PC-9 (cell line): ENCODE results near the gene ATP5MK. TPM values are rescaled to one million over a fixed set of nuclear protein-coding genes. Genes with fewer than 3 reads are reported as not detected.
"Not testable (repeated sequence)": the region's sequence is repeated elsewhere in the genome, so short reads cannot be mapped to it uniquely, and the experiment has no call there.

Experiments used
- BruUV-seq: library from RNA; stranded (reverse); fragments of 400-500 nt; replicated peaks from 2 replicates; lab custom pipeline; 2021; lab: Mats Ljungman, UMichigan
- CTCF ChIA-PET: fragments of 300-600 bp; sonication (Branson Sonifier 250); formaldehyde crosslinking; loops from one replicate; lab custom pipeline; 2022; ENCODE audit warnings: antibody characterized with exemption; lab: Charles Lee
- POLR2A ChIA-PET: fragments of 300-600 bp; sonication (Branson Sonifier 250); formaldehyde crosslinking; loops from one replicate; lab custom pipeline; 2022; ENCODE audit warnings: antibody characterized with exemption; ENCODE audit not compliant: unreplicated experiment; lab: Charles Lee
- DNase-seq, 2 experiments: peaks; one replicate each; pipeline versions ENCODE4 v3.0.0 to v3.0.0-alpha.2; 2015 to 2022; ENCODE audit warnings: mixed read lengths in 1 of 2
- H2AFZ ChIP-seq: fragments of 200-600 bp; sonication (generic); 2 replicates; pipeline ENCODE4 v1.8.1; 2017; ENCODE audit warnings: antibody characterized with exemption
- H3F3A ChIP-seq: fragments of 200-600 bp; sonication (generic); 2 replicates; pipeline ENCODE4 v1.8.1; 2017; ENCODE audit warnings: antibody characterized with exemption, mild to moderate bottlenecking, low read depth; ENCODE audit not compliant: insufficient read depth
- H3K27ac ChIP-seq: fragments of 200-600 bp; sonication (generic); 2 replicates; pipeline ENCODE4 v1.6.1; 2016; ENCODE audit warnings: mixed run types
- H3K27me3 ChIP-seq: fragments of 200-600 bp; sonication (generic); 2 replicates; pipeline ENCODE4 v1.6.1; 2016; ENCODE audit warnings: low read depth, mixed run types; ENCODE audit not compliant: insufficient read depth
- H3K36me3 ChIP-seq: fragments of 200-600 bp; sonication (generic); 2 replicates; pipeline ENCODE4 v1.6.1; 2016; ENCODE audit warnings: low read depth, mixed run types
- H3K4me1 ChIP-seq: fragments of 200-600 bp; sonication (generic); replicated peaks from 2 replicates; pipeline ENCODE4 v1.6.1; 2016; ENCODE audit warnings: mixed run types; ENCODE audit not compliant: insufficient read depth
- H3K4me2 ChIP-seq: fragments of 200-600 bp; sonication (generic); 2 replicates; pipeline ENCODE4 v1.6.1; 2017; ENCODE audit warnings: mixed run types
- H3K4me3 ChIP-seq: fragments of 200-600 bp; sonication (generic); 2 replicates; pipeline ENCODE4 v1.6.1; 2016; ENCODE audit warnings: mixed run types
- H3K79me2 ChIP-seq: fragments of 200-600 bp; sonication (generic); 2 replicates; pipeline ENCODE4 v1.6.1; 2017; ENCODE audit warnings: low read depth, mixed run types
- H3K9me2 ChIP-seq: fragments of 200-600 bp; sonication (generic); 2 replicates; pipeline ENCODE4 v1.8.1; 2017; ENCODE audit warnings: mild to moderate bottlenecking; ENCODE audit not compliant: insufficient read depth
- H3K9me3 ChIP-seq: fragments of 200-600 bp; sonication (generic); 2 replicates; pipeline ENCODE4 v1.8.1; 2016; ENCODE audit warnings: low read depth; ENCODE audit not compliant: insufficient read depth
- H4K20me1 ChIP-seq: fragments of 200-600 bp; sonication (generic); 2 replicates; pipeline ENCODE4 v1.8.1; 2017; ENCODE audit not compliant: insufficient read depth
- CTCF ChIP-seq: fragments of 200-600 bp; sonication (generic); conservative IDR thresholded peaks from 2 replicates; pipeline ENCODE4 v1.6.1; 2017; ENCODE audit warnings: mixed run types, antibody characterized with exemption, mild to moderate bottlenecking, moderate library complexity
- EZH2 ChIP-seq: fragments of 200-600 bp; sonication (generic); IDR thresholded peaks from 2 replicates; pipeline ENCODE4 v1.8.0; 2017; ENCODE audit warnings: antibody characterized with exemption, low read depth
- intact Hi-C: fragments of 100-400 bp; cut with micrococcal nuclease; formaldehyde crosslinking; loops from one replicate; pipeline ENCODE4 v1.10.0; 2022; ENCODE audit not compliant: unreplicated experiment
- total RNA-seq: library from RNA; stranded (reverse); gene quantifications from 2 replicates; pipeline ENCODE4 v1.2.3, GENCODE V29; 2021

The ATP5MK gene
- total RNA-seq, 1 experiment from 2014 or later = 230 TPM

DNA sequence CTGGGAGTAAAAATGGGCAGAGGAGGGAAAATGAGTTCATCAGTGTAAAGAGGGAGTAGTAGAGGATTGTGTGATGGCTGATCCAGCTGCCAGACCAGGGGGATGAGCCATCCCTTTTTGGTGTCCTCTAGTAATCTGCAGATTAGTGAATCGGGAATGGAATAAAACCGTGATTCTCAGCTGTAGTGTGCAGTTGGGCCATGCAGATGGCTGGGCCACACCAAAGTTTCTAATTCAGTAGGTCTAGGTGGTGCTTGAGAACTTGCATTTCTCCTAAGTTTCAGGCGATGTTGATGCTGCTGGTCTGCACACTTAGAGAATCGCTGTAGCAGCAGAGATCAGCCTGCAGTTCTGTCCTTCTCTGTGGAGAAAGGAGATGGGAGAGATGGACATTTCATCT is 22.8 kb upstream of the ATP5MK start:
- H3K4me2 ChIP-seq = no peak overlapping the region
- no peaks in the 10 kb centered on the region for H3F3A ChIP-seq
- H3K36me3 ChIP-seq = 0 out of 2 replicates have a peak, but pooled peaks cover 10% of the 10 kb centered on the region
- CTCF ChIA-PET = no interaction called here
- H4K20me1 ChIP-seq = no peaks in the 10 kb centered on the region; the same call in 1 of the 2 replicates
- no peak overlapping the region for H2AFZ ChIP-seq
- BruUV-seq = no TSS peak
- POLR2A ChIA-PET = no interaction called here
- no peak for DNase-seq
- no peaks in the 10 kb centered on the region for H3K4me1 ChIP-seq
- H3K79me2 ChIP-seq = no peaks in the 10 kb centered on the region
- H3K27me3 ChIP-seq = no peaks in the 10 kb centered on the region
- no peaks in the 10 kb centered on the region for H3K9me2 ChIP-seq
- no peak overlapping the region for H3K27ac ChIP-seq
- H3K4me3 ChIP-seq = no peak overlapping the region
- no peak for TF ChIP-seq EZH2
- H3K9me3 ChIP-seq = no peaks in the 10 kb centered on the region
- intact Hi-C loops = loop anchor here (5.0 kb wide), 1 partner anchor 278 kb away; no protein-coding TSS in a partner anchor

- intact Hi-C loops = loop anchor here (1.0 to 5.0 kb wide), 3 partner anchors 68 to 280 kb away; no protein-coding TSS in a partner anchor
Observed at GRCh38 chr10:103417601-103418000, 21.3 kb upstream of the ATP5MK start.

GRCh38 chr10:103417148-103417469 is 20.8 kb upstream of the ATP5MK start:
- intact Hi-C loops = loop anchor here (1.0 to 5.0 kb wide), 3 partner anchors 68 to 280 kb away; no protein-coding TSS in a partner anchor
- H3K9me2 ChIP-seq, POLR2A ChIA-PET, H3K4me2 ChIP-seq, BruUV-seq, DNase-seq, H3F3A ChIP-seq, H3K27ac ChIP-seq, H3K4me1 ChIP-seq, H3K27me3 ChIP-seq, H3K79me2 ChIP-seq, H3K4me3 ChIP-seq, H2AFZ ChIP-seq, H3K9me3 ChIP-seq, H4K20me1 ChIP-seq: not testable (repeated sequence)
- CTCF ChIA-PET = interaction anchor here (0.7 to 1.6 kb wide), 2 partner anchors 68 to 126 kb away, joined by 6 to 7 read pairs; no protein-coding TSS in a partner anchor
- H3K36me3 ChIP-seq = 0 out of 2 replicates have a peak, but pooled peaks cover 10% of the 10 kb centered on the region

More at GRCh38 chr10:103417601-103418000, 21.3 kb upstream of the ATP5MK start:
- Histone ChIP-seq H3K27ac (no peak overlapping the region), H4K20me1 (no peaks in the 10 kb centered on the region; the same call in 1 of the 2 replicates), H3K79me2 (no peaks in the 10 kb centered on the region), H3K27me3 (no peaks in the 10 kb centered on the region), H3K4me2 (no peak overlapping the region), H3K9me2 (no peaks in the 10 kb centered on the region), H3K4me1 (no peaks in the 10 kb centered on the region), H3K9me3 (no peaks in the 10 kb centered on the region), H3K36me3 (0 out of 2 replicates have a peak, but pooled peaks cover 10% of the 10 kb centered on the region), H3K4me3 (no peak overlapping the region), H2AFZ (no peak overlapping the region), H3F3A (no peaks in the 10 kb centered on the region)
- no TSS peak for BruUV-seq
- ChIA-PET CTCF (interaction anchor here (1.6 kb wide), 1 partner anchor 68 kb away, joined by 7 read pairs; no protein-coding TSS in a partner anchor), POLR2A (no interaction called here)
- no peak for DNase-seq
- TF ChIP-seq EZH2 (no peak), CTCF (no peak)

GRCh38 chr10:103416436-103417147 is 20.3 kb upstream of the ATP5MK start:
- ChIA-PET POLR2A (no interaction called here), CTCF (interaction anchor here (0.6 to 1.6 kb wide), 3 partner anchors 46 to 127 kb away, joined by 5 to 7 read pairs (median 6); no protein-coding TSS in a partner anchor)
- TF ChIP-seq CTCF (peak; percentile 74), EZH2 (no peak)
- no peaks in the 10 kb centered on the region for H3K79me2 ChIP-seq
- H3K27ac ChIP-seq = no peak overlapping the region
- intact Hi-C loops = loop anchor here (1.0 to 5.0 kb wide), 3 partner anchors 69 to 281 kb away; no protein-coding TSS in a partner anchor
- no peaks in the 10 kb centered on the region for H3F3A ChIP-seq
- no peaks in the 10 kb centered on the region for H3K4me1 ChIP-seq
- no peak overlapping the region for H3K4me2 ChIP-seq
- H3K9me3 ChIP-seq = no peaks in the 10 kb centered on the region
- H4K20me1 ChIP-seq = no peaks in the 10 kb centered on the region; the same call in 1 of the 2 replicates
- no peaks in the 10 kb centered on the region for H3K9me2 ChIP-seq
- 0 out of 2 replicates have a peak, but pooled peaks cover 10% of the 10 kb centered on the region for H3K36me3 ChIP-seq
- peak; percentile 32 to 38 for DNase-seq
- no peaks in the 10 kb centered on the region for H3K27me3 ChIP-seq
- no peak overlapping the region for H3K4me3 ChIP-seq
- H2AFZ ChIP-seq = no peak overlapping the region
- BruUV-seq = no TSS peak
